DND-41 (cell line): ENCODE measurements around the gene RBPJL.
A peak's percentile ranks its signal among the peaks of the same experiment; 100 is the strongest.

Experiments used
- ATAC-seq: fragments of 200-7000 bp; cut with Tn5 transposase; 3 replicates; pipeline ENCODE4 v1.9.1; 2021; ENCODE audit warnings: low read depth; ENCODE audit not compliant: insufficient read depth
- DNase-seq: peaks from one replicate; pipeline ENCODE4 v3.0.0-alpha.2; 2020
- H2AFZ ChIP-seq: 2 replicates; pipeline ENCODE4 v1.6.0; 2012; ENCODE audit warnings: low read depth, low read length
- H3K27ac ChIP-seq: 2 replicates; pipeline ENCODE4 v1.5.1; 2012; ENCODE audit warnings: low read length, inconsistent platforms
- H3K27me3 ChIP-seq: fragments of 200-600 bp; sonication (generic); 2 replicates; pipeline ENCODE4 v1.6.0; 2012; ENCODE audit warnings: low read length, mild to moderate bottlenecking, inconsistent platforms; ENCODE audit not compliant: insufficient read depth, poor library complexity
- H3K36me3 ChIP-seq: 2 replicates; pipeline ENCODE4 v1.5.1; 2012; ENCODE audit warnings: low read length, inconsistent platforms; ENCODE audit not compliant: insufficient read depth
- H3K4me1 ChIP-seq: 2 replicates; pipeline ENCODE4 v1.5.1; 2012; ENCODE audit warnings: mild to moderate bottlenecking, low read length; ENCODE audit not compliant: insufficient read depth
- H3K4me2 ChIP-seq: 2 replicates; pipeline ENCODE4 v1.6.0; 2012; ENCODE audit warnings: mild to moderate bottlenecking, moderate library complexity, low read length, inconsistent platforms; ENCODE audit not compliant: insufficient read depth
- H3K4me3 ChIP-seq, 2 experiments: fragments of 200-600 bp in 1 of 2; shearing (Covaris generic) in 1 of 2; 2 replicates each; pipeline ENCODE4 v1.5.1; 2012 to 2016; ENCODE audit warnings: inconsistent platforms in 2 of 2, low read length in 2 of 2, mild to moderate bottlenecking in 2 of 2, low read depth in 1 of 2, moderate library complexity in 1 of 2
- H3K79me2 ChIP-seq: 2 replicates; pipeline ENCODE4 v1.6.0; 2012; ENCODE audit warnings: low read length, inconsistent platforms; ENCODE audit not compliant: insufficient read depth
- H3K9ac ChIP-seq: 2 replicates; pipeline ENCODE4 v1.6.0; 2012; ENCODE audit warnings: low read depth, mild to moderate bottlenecking, inconsistent platforms, low read length, moderate library complexity
- H3K9me3 ChIP-seq: 2 replicates; pipeline ENCODE4 v1.5.1; 2012; ENCODE audit warnings: low read length, moderate library complexity, mild to moderate bottlenecking, inconsistent platforms; ENCODE audit not compliant: insufficient read depth, severe bottlenecking
- H4K20me1 ChIP-seq: 2 replicates; pipeline ENCODE4 v1.6.0; 2012; ENCODE audit warnings: low read length; ENCODE audit not compliant: insufficient read depth
- EZH2 ChIP-seq: IDR thresholded peaks from 3 replicates; pipeline ENCODE4 v1.6.1; 2012; ENCODE audit warnings: borderline replicate concordance, low read depth, mild to moderate bottlenecking, moderate library complexity, low read length, inconsistent platforms; ENCODE audit not compliant: severe bottlenecking
- TF ChIP-seq, protein P1 (sequence below): IDR thresholded peaks from 2 replicates; pipeline ENCODE4 v1.5.1; 2012; ENCODE audit warnings: borderline replicate concordance, low read length, moderate library complexity, mild to moderate bottlenecking; ENCODE audit not compliant: poor library complexity, severe bottlenecking; ENCODE audit errors: extremely low read depth

The RBPJL gene

DNA sequence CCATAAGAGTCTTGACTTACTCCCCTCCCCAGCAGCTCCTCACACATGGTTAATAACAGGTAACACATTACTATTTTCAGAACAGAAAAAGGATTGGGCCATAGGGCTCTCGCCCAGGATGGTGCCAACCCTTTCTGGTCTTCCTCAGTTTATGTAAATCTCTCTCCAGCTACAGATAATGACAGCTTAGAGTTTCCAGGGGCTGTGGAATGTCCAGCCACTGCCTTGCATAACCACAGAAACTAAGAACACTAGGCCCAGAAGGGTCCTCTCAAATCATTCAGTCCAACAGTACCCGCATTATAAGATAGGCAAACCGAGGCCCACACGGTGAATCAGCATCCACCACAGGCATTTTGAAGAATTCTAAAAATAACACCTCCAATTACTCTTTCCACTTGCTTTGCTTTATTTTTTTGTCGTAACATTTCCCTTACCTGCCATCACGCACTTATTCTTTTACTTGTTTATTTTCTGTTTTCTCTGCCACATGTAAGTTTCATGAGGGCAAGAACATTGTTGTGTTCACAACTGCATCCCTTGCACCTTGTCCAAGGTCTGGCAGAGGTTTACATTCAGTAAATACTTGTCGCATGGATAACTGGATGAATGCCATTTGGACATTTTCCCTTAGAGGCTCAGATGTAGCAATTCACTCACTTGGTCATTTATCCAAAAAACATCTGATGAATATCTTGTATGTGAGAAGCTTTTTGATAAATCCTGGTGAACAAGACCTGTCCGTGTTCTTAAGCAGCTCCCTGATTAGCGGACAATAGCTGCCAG lies 48.0 kb downstream of the RBPJL start:
- ATAC-seq (no peak), DNase-seq (no peak)
- Histone ChIP-seq H3K9ac (no peak overlapping the region), H3K4me2 (no peak overlapping the region), H2AFZ (no peak overlapping the region), H3K79me2 (no peaks in the 10 kb centered on the region), H4K20me1 (no peaks in the 10 kb centered on the region), H3K4me3 (no peak overlapping the region), H3K36me3 (no peaks in the 10 kb centered on the region), H3K9me3 (no peaks in the 10 kb centered on the region), H3K4me1 (no peaks in the 10 kb centered on the region), H3K27me3 (peaks cover 21% of the 10 kb centered on the region), H3K27ac (no peak overlapping the region)
- TF ChIP-seq, protein P1, sequence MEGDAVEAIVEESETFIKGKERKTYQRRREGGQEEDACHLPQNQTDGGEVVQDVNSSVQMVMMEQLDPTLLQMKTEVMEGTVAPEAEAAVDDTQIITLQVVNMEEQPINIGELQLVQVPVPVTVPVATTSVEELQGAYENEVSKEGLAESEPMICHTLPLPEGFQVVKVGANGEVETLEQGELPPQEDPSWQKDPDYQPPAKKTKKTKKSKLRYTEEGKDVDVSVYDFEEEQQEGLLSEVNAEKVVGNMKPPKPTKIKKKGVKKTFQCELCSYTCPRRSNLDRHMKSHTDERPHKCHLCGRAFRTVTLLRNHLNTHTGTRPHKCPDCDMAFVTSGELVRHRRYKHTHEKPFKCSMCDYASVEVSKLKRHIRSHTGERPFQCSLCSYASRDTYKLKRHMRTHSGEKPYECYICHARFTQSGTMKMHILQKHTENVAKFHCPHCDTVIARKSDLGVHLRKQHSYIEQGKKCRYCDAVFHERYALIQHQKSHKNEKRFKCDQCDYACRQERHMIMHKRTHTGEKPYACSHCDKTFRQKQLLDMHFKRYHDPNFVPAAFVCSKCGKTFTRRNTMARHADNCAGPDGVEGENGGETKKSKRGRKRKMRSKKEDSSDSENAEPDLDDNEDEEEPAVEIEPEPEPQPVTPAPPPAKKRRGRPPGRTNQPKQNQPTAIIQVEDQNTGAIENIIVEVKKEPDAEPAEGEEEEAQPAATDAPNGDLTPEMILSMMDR = no peak
- TF ChIP-seq EZH2 = no peak

DNA sequence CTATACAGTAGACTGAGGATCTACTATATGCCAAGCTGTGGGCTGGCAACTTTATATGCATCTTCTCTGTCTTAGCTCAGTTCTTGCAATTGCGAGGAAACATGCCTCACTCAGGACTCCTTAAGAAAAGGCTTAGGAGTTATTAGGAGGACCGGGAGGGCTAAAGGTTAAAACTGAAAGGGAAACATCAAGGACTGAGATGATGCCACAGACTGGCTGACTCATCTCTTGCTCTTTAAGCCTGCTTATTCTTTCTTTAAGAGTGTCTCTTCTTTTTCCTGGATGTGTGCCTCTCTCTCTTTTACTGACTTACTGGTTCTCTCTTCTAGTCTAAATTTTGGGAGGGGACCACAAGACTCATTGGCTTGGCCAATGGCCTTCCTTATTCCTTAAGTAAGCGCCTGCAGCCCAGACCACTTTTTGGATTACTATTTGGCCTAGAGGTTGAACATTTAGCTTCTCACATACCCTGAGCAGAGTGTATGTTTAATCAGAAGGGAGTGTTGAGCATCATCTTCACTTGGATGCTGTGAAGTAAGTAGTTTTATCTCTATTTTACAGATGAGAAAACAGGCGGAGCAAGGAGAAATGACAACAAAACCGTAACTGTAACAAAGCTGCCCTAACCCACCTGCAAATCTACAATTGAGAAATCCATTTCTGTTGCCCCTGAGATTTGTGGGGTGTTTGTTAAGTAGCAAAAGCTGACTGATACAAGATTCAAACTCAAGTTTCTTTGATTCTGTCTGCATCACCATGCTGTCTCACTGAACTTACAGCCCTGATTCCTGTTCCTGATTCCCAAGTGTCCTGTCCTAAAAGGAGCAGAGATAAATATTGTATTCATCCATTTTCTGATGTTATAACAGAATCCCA lies 48.8 kb downstream of the RBPJL start:
- Histone ChIP-seq H3K27ac (no peak overlapping the region), H3K4me1 (no peaks in the 10 kb centered on the region), H3K36me3 (no peaks in the 10 kb centered on the region), H4K20me1 (no peaks in the 10 kb centered on the region), H3K4me3 (no peak overlapping the region), H3K9ac (no peak overlapping the region), H3K4me2 (no peak overlapping the region), H2AFZ (no peak overlapping the region), H3K79me2 (no peaks in the 10 kb centered on the region), H3K9me3 (no peaks in the 10 kb centered on the region), H3K27me3 (peaks cover 21% of the 10 kb centered on the region)
- no peak for TF ChIP-seq EZH2
- TF ChIP-seq, protein P1 = no peak
- ATAC-seq (peak; percentile 45; the same call in 1 of the 3 replicates), DNase-seq (no peak)

DNA sequence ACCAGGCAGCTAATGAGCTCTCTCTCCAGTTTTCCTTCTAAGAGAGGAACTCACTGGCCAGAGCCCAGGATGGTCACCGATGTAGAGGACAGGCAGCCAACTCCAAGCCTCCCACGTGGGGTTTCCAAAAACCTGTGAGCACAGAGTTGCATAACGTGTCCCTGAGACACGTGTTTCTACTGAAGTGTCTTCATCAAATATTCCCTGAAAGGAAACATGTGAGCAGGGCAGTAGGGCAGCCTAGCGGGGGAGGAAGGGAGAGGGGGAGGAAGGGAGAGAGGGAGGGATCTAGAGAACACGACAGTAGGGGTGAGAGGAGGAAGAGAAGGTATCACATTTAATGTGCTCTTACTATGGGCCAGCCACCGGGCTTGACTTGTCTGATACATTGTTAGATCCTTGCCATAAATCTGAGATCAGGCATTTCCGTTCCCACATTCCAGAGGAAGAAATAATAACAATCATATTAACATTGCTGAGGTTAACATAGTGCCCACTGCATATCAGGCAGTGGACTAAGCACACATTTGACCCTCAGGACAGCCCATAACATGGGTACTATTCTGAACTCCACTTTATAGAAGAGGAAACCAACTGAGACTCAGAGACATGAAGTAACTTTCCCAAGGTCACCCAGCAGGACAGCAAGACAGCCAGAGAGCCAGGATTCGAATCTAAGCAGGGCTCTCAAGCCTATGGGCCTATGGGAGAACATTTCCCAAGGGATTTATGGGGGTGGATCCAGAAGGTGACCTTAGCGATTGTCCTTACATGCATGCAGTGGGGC lies 51.8 kb downstream of the RBPJL start:
- peaks cover 4% of the 10 kb centered on the region for H3K79me2 ChIP-seq
- no peak for ATAC-seq
- H4K20me1 ChIP-seq = peaks cover 2% of the 10 kb centered on the region
- H3K4me2 ChIP-seq = no peak overlapping the region
- DNase-seq = no peak
- TF ChIP-seq, protein P1 = no peak
- TF ChIP-seq EZH2 = no peak
- H2AFZ ChIP-seq = no peak overlapping the region
- H3K27ac ChIP-seq = no peak overlapping the region
- H3K4me3 ChIP-seq = no peak overlapping the region
- H3K27me3 ChIP-seq = peaks cover 15% of the 10 kb centered on the region
- peaks cover 12% of the 10 kb centered on the region for H3K4me1 ChIP-seq
- no peaks in the 10 kb centered on the region for H3K9me3 ChIP-seq
- no peak overlapping the region for H3K9ac ChIP-seq
- no peaks in the 10 kb centered on the region; the same call in 1 of the 2 replicates for H3K36me3 ChIP-seq
